Measurements from ENCODE around the gene THEMIS2.
A peak's percentile ranks its signal among the peaks of the same experiment; 100 is the strongest.

THEMIS2 gene

DNA sequence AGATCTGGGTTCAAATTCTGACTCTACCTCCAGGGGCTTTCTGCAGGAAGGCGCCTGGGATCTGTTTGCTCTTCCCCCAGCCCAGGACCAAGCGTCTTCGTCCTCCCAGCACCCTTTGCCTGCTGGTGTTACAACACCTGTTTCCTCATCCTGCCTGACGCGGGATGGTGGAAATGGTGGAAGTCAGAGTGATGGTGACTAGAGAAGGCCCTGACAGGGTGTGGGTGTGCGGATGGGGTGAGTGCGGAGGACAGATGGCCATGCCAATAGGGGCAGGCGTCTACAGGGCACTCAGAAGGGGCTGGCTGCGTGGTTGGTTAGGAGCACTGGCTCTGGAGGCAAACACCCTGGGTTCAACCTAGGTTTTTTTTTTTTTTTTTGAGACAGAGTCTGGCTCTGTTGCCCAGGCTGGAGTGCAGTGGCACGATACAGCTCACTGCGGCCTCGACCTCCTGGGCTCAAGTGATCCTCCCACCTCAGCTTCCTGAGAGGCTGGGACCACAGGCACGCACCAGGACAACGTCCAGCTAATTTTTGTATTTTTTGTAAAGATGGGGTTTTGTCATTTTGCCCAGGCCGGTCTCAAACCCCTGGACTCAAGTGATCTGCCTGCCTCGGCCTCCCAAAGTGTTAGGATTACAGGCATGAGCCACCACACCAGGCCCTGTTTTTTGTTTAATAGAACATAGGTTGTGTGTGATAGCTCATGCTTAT is 1.5 kb downstream of the THEMIS2 start:
- Mint-ChIP-seq H3K9me3 (no peaks in the 10 kb centered on the region), H3K4me1 (peaks cover 55% of the 10 kb centered on the region), H3K27ac (peak overlapping the region in 1 of 2 donors; percentile 43), H3K4me3 (peak overlapping the region; percentile 88 to 95), H3K27me3 (no peaks in the 10 kb centered on the region)
- ATAC-seq (no peak), DNase-seq (no peak)

DNA sequence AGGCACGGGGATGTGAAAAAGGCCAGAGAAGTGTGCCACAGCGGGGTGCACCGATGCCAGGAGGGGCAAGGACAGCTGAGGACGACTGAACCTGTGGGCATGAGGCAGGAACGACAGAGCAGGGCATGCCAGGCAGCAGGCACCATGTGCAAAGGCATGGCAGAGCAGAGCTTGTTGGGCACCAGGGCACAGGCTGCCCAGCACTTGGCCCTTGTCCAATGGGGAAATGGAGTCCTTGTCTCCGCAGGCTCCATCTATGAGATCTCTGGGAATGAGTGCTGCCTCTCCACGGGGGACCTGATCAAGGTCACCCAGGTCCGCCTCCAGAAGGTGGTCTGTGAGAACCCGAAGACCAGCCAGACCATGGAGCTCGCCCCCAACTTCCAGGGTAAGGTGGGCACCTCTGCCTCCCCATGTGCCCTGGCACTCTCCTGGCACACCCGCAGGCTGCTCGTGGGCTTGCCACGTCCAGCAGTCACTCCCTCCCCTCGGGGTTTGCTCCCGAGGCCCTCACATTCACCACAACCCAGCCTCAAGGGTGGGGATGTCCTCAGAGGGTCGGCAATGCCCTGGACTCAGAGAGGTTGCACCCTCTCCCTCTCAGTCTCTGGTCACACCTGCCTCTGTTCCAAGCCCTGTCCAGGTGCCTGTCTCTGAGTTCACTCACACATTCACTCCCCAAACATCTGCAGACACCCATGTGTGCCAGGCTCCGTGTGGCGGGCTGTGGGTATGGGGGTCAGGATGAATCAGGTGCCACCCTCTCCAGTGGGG is 4.2 kb downstream of the THEMIS2 start:
- peak overlapping the region in 1 of 2 donors; percentile 2 for H3K27ac Mint-ChIP-seq

GRCh38 chr1:27877115-27877416 is 4.7 kb downstream of the THEMIS2 start:
- Mint-ChIP-seq H3K9me3 (no peaks in the 10 kb centered on the region), H3K27ac (no peak overlapping the region), H3K4me3 (no peak overlapping the region), H3K27me3 (no peaks in the 10 kb centered on the region), H3K4me1 (peaks cover 38% of the 10 kb centered on the region)
- ATAC-seq (no peak), DNase-seq (no peak)

More for the DNA sequence above, 4.2 kb downstream of the THEMIS2 start:
- no peak for ATAC-seq
- no peaks in the 10 kb centered on the region for H3K27me3 Mint-ChIP-seq
- H3K4me3 Mint-ChIP-seq = no peak overlapping the region
- DNase-seq = no peak
- H3K4me1 Mint-ChIP-seq = peaks cover 43% of the 10 kb centered on the region
- H3K9me3 Mint-ChIP-seq = no peaks in the 10 kb centered on the region

DNA sequence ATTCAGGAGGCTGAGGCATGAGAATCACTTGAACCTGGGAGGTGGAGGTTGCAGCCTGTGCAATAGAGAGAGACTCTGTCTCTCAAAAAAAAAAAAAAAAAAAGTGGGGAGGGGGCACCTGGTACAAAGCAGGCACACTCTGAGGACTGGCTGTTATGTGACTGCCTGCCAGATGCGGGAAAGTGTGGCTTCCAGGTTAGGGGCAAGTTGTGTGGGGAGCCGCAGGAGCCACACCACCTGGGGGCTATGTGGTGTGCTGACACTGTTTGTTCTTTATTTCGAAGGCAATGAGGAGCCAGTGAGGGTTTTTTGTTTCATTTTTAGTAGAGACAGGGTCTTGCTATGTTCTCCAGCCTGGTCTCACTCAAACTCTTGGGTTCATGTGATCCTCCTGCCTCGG is 5.7 kb downstream of the THEMIS2 start:
- DNase-seq (no peak), ATAC-seq (no peak)
- Mint-ChIP-seq H3K4me3 (no peak overlapping the region), H3K27ac (peak overlapping the region in 1 of 2 donors; percentile 60), H3K27me3 (no peaks in the 10 kb centered on the region), H3K9me3 (no peaks in the 10 kb centered on the region), H3K4me1 (peaks cover 31% of the 10 kb centered on the region)

DNA sequence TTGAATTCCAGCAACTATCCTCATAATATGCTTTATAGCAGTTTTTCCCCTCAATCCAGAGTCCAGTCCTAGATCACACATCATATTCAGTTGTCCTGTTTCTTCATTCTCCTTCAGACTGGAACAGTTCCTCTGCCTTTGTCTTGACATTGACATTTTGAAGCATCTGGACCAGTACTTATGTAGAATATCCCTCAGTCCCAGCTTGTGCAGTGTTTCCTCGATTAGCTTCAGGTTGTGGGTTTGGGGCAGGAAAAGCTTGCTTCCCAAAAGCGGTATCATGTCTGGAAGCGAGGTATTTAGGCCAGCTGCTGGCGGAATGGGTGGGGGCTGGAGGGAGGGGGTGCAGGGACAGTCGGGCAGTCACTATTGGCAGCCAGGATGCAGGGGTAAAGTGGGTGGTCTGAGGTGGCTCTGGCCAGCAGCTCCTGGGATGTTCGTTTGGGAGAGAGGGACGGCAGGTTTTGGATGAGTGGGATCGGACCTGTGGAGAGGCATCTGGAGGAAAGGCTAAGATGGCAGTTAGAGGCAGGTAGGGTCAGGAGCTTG is 6.5 kb downstream of the THEMIS2 start:
- Mint-ChIP-seq H3K9me3 (no peaks in the 10 kb centered on the region), H3K4me1 (peaks cover 29% of the 10 kb centered on the region), H3K27me3 (no peaks in the 10 kb centered on the region), H3K27ac (no peak overlapping the region), H3K4me3 (no peak overlapping the region)
- ATAC-seq (no peak), DNase-seq (no peak)

- no peak for ATAC-seq
- H3K27me3 Mint-ChIP-seq = no peaks in the 10 kb centered on the region
- H3K4me1 Mint-ChIP-seq = peaks cover 35% of the 10 kb centered on the region
- H3K27ac Mint-ChIP-seq = no peak overlapping the region
- DNase-seq = no peak
- no peaks in the 10 kb centered on the region for H3K9me3 Mint-ChIP-seq
- no peak overlapping the region for H3K4me3 Mint-ChIP-seq
Observed at GRCh38 chr1:27879374-27880082, 7.2 kb downstream of the THEMIS2 start.

GRCh38 chr1:27882543-27882903 is 10.2 kb downstream of the THEMIS2 start:
- H3K27ac Mint-ChIP-seq = no peak overlapping the region
- H3K27me3 Mint-ChIP-seq = no peaks in the 10 kb centered on the region
- peaks cover 50% of the 10 kb centered on the region for H3K4me1 Mint-ChIP-seq
- DNase-seq (no peak), ATAC-seq (no peak)
- H3K9me3 Mint-ChIP-seq = no peaks in the 10 kb centered on the region
- H3K4me3 Mint-ChIP-seq = no peak overlapping the region

DNA sequence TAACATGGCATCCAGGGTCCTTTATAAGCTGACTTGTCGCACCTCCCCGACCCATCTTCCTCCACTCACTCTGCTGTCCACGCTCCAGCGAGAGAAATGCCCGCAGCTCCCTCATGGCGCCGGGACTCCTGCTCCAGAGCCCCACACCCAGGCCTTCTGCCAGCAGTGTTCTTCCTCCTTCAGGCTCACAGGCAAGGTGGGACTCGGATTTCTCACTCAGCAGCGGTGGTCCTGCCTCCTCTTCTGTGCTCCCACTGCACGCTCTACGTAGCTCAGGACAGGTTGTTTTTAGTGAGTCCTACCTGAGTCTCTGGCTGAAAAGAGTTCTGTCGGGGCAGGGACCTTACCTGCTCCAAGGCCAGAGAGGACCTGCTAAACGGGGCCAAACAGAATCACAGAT is 11.2 kb downstream of the THEMIS2 start:
- peak overlapping the region in 1 of 2 donors; percentile 87 for H3K27ac Mint-ChIP-seq
- no peaks in the 10 kb centered on the region for H3K27me3 Mint-ChIP-seq
- peaks cover 47% of the 10 kb centered on the region for H3K4me1 Mint-ChIP-seq
- no peak for DNase-seq
- no peak overlapping the region for H3K4me3 Mint-ChIP-seq
- no peak for ATAC-seq
- H3K9me3 Mint-ChIP-seq = no peaks in the 10 kb centered on the region

DNA sequence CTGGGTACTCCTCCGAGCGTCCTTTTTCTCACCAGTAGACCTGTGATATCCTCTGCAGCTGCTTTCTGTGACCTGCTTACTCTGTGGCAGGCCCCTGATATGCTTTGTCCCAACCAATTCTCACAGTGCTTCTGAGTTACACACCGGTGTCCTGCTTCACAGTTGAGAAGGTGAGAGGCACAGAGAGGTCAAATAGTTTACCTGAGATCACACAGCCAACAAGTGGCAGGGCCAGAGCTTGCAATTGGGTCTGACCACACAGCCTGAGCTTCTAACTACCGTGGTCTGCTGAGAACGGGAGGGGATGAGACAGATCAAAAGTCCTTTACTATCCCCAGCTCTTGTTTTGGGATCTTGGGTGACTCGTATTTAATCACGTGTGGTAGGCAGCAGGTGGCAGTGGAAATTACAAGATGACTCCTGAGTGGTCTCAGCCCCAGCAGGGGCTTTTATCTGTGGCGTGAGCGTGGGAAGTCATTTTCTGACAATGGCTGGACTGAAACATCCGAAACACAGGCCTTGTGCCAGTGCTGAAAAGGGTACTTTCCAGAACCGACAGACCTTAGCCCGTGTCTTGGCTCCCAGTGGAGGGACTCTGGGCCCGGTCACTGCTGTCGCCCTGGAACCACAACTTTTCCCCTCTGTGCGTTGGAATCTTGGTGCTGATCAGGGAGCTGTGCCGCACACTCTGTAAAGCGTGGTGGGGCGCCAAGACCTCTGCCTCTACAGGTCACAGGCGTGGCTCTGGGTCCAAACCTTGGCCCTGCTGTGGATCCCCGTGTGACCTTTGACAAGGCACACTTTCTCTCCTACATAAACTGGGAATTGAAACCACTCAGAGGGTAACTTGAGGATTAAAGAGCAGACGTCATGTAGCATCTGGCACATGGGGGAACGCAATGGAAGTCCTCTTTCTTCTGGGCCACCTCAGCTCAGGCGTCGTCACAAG is 11.9 kb downstream of the THEMIS2 start:
- Mint-ChIP-seq H3K4me3 (peak overlapping the region in 1 of 2 donors; percentile 12), H3K4me1 (peaks cover 47% of the 10 kb centered on the region), H3K27me3 (no peaks in the 10 kb centered on the region), H3K9me3 (no peaks in the 10 kb centered on the region), H3K27ac (peak overlapping the region in 1 of 2 donors; percentile 87)
- ATAC-seq (peak; percentile 32), DNase-seq (peak in 1 of 2 donors; percentile 43)

DNA sequence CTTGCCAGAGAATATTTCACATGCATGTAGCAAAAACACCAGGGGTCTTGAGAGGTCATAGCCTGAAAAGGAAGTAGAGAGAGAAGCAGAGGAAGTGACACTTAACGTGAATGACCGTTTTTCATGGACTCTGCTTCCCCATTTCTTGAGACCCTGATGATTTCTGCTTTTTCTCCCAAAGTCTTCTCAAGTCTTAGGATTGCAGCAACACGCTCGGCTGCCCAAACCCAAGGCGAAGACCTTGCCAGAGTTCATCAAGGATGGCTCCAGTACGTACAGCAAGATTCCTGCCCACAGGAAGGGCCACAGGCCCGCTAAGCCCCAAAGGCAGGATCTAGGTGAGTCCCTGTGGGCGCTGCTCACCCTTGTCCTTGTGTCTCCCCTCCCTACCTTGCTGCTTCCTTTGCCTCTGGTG is 12.8 kb downstream of the THEMIS2 start:
- Mint-ChIP-seq H3K9me3 (no peaks in the 10 kb centered on the region), H3K27ac (peak overlapping the region in 1 of 2 donors; percentile 20), H3K4me3 (no peak overlapping the region), H3K27me3 (no peaks in the 10 kb centered on the region), H3K4me1 (peaks cover 47% of the 10 kb centered on the region)
- DNase-seq (no peak), ATAC-seq (no peak)

GRCh38 chr1:27885621-27886352 is 13.4 kb downstream of the THEMIS2 start:
- ATAC-seq = no peak
- H3K4me3 Mint-ChIP-seq = peak overlapping the region in 1 of 2 donors; percentile 59
- H3K9me3 Mint-ChIP-seq = no peaks in the 10 kb centered on the region
- no peaks in the 10 kb centered on the region for H3K27me3 Mint-ChIP-seq
- H3K27ac Mint-ChIP-seq = peak overlapping the region in 1 of 2 donors; percentile 20
- DNase-seq = no peak
- peaks cover 47% of the 10 kb centered on the region for H3K4me1 Mint-ChIP-seq

GRCh38 chr1:27886353-27886679 is 14.0 kb downstream of the THEMIS2 start:
- peak in 1 of 2 donors; percentile 37 for DNase-seq
- no peaks in the 10 kb centered on the region for H3K27me3 Mint-ChIP-seq
- H3K4me1 Mint-ChIP-seq = peaks cover 47% of the 10 kb centered on the region
- peak; percentile 58 for ATAC-seq
- H3K4me3 Mint-ChIP-seq = peak overlapping the region; percentile 59 to 61
- peak overlapping the region in 1 of 2 donors; percentile 28 for H3K27ac Mint-ChIP-seq
- no peaks in the 10 kb centered on the region for H3K9me3 Mint-ChIP-seq

- H3K27ac Mint-ChIP-seq = peak overlapping the region in 1 of 2 donors; percentile 28
- ATAC-seq = peak; percentile 29
- peak overlapping the region; percentile 59 to 61 for H3K4me3 Mint-ChIP-seq
Observed at GRCh38 chr1:27886744-27887143, 14.4 kb downstream of the THEMIS2 start.

GRCh38 chr1:27887215-27888021 is 15.1 kb downstream of the THEMIS2 start:
- no peaks in the 10 kb centered on the region for H3K27me3 Mint-ChIP-seq
- peaks cover 57% of the 10 kb centered on the region for H3K4me1 Mint-ChIP-seq
- H3K27ac Mint-ChIP-seq = peak overlapping the region; percentile 28 to 89
- no peaks in the 10 kb centered on the region for H3K9me3 Mint-ChIP-seq
- H3K4me3 Mint-ChIP-seq = peak overlapping the region; percentile 59 to 61
- DNase-seq = peak in 1 of 2 donors; percentile 61
- ATAC-seq = peak; percentile 80

More at GRCh38 chr1:27886744-27887143, 14.4 kb downstream of the THEMIS2 start:
- H3K4me1 Mint-ChIP-seq = peaks cover 50% of the 10 kb centered on the region
- no peak for DNase-seq
- H3K9me3 Mint-ChIP-seq = no peaks in the 10 kb centered on the region
- H3K27me3 Mint-ChIP-seq = no peaks in the 10 kb centered on the region

All from stimulated activated naive CD8-positive, alpha-beta T cell treated with anti-CD3 and anti-CD28 coated beads, Interleukin-15, amount 100 ng/mL, for 72 hours (primary cell).